ENCODE results near the gene GPX5.

The GPX5 gene

GRCh38 chr6:28555136-28555535 is 29.5 kb downstream of the GPX5 start:
- no peak for DNase-seq (ENCODE audit: low read depth)

GRCh38 chr6:28558629-28559028 is 32.9 kb downstream of the GPX5 start:
- DNase-seq (ENCODE audit: low read depth) = no peak

- DNase-seq (ENCODE audit: low read depth) = no peak
These were observed 37.9 kb downstream of the GPX5 start for GRCh38 chr6:28563430-28564095.

GRCh38 chr6:28565823-28566526 is 40.3 kb downstream of the GPX5 start:
- DNase-seq (ENCODE audit: low read depth) = no peak

GRCh38 chr6:28566527-28567252 is 41.0 kb downstream of the GPX5 start:
- DNase-seq (ENCODE audit: low read depth) = no peak

GRCh38 chr6:28567506-28567905 is 41.8 kb downstream of the GPX5 start:
- no peak for DNase-seq (ENCODE audit: low read depth)

- no peak for DNase-seq (ENCODE audit: low read depth)
These were observed 42.9 kb downstream of the GPX5 start for GRCh38 chr6:28568515-28569108.

- DNase-seq (ENCODE audit: low read depth) = no peak
These were observed 44.1 kb downstream of the GPX5 start for GRCh38 chr6:28569748-28570147.

- DNase-seq (ENCODE audit: low read depth) = no peak
These were observed 54.8 kb downstream of the GPX5 start for GRCh38 chr6:28580475-28580874.

GRCh38 chr6:28583463-28583862 is 57.8 kb downstream of the GPX5 start:
- no peak for DNase-seq (ENCODE audit: low read depth)
